ENCODE results near the gene ANKIB1.
"Not testable (repeated sequence)": the region's sequence is repeated elsewhere in the genome, so short reads cannot be mapped to it uniquely, and the experiment has no call there.

The ANKIB1 gene

GRCh38 chr7:92245487-92246359 is at the start of gene ANKIB1, which contains the start of gene KRIT1:
TSS of gene ANKIB1 (plus strand) at chr7:92245974. CDS start at chr7:92294979, 49,005 bp downstream.
TSS of gene KRIT1 (minus strand) at chr7:92245914. CDS start at chr7:92242135, 3,779 bp downstream.
- peak; percentile 75 to 81 (median 76) for DNase-seq (ENCODE audit: low read depth in 2 of 3, low spot score in 1 of 3)

GRCh38 chr7:92200791-92201190 is 45.0 kb upstream of the ANKIB1 start:
- DNase-seq (ENCODE audit: low read depth in 2 of 3, low spot score in 1 of 3), result no peak

GRCh38 chr7:92205987-92206386 is 39.8 kb upstream of the ANKIB1 start:
- no peak for DNase-seq (ENCODE audit: low read depth in 2 of 3, low spot score in 1 of 3)

GRCh38 chr7:92206672-92207071 is 39.1 kb upstream of the ANKIB1 start:
- DNase-seq (ENCODE audit: low read depth in 2 of 3, low spot score in 1 of 3), result no peak

- DNase-seq (ENCODE audit: low read depth in 2 of 3, low spot score in 1 of 3), result no peak
Measured at GRCh38 chr7:92221766-92222165, 24.0 kb upstream of the ANKIB1 start.

- no peak for DNase-seq (ENCODE audit: low read depth in 2 of 3, low spot score in 1 of 3)
Measured at GRCh38 chr7:92226981-92227380, 18.8 kb upstream of the ANKIB1 start.

GRCh38 chr7:92228100-92228499 is 17.7 kb upstream of the ANKIB1 start:
- no peak for DNase-seq (ENCODE audit: low read depth in 2 of 3, low spot score in 1 of 3)

GRCh38 chr7:92228742-92229141 is 17.0 kb upstream of the ANKIB1 start:
- DNase-seq (ENCODE audit: low read depth in 2 of 3, low spot score in 1 of 3), result no peak

GRCh38 chr7:92230547-92230946 is 15.2 kb upstream of the ANKIB1 start:
- DNase-seq (ENCODE audit: low read depth in 2 of 3, low spot score in 1 of 3), result no peak

GRCh38 chr7:92242972-92243371 is 2.8 kb upstream of the ANKIB1 start:
- no peak for DNase-seq (ENCODE audit: low read depth in 2 of 3, low spot score in 1 of 3)

- DNase-seq (ENCODE audit: low read depth in 2 of 3, low spot score in 1 of 3), result peak in 1 of 3 donors; percentile 0
Measured at GRCh38 chr7:92244808-92245486, 827 bp upstream of the ANKIB1 start.

- DNase-seq (ENCODE audit: low read depth in 2 of 3, low spot score in 1 of 3), result peak in 1 of 3 donors; percentile 14
Measured at GRCh38 chr7:92246360-92247101, 757 bp downstream of the ANKIB1 start.

- no peak for DNase-seq (ENCODE audit: low read depth in 2 of 3, low spot score in 1 of 3)
Measured at GRCh38 chr7:92250603-92251002, 4.8 kb downstream of the ANKIB1 start.

GRCh38 chr7:92251181-92251580 is 5.4 kb downstream of the ANKIB1 start:
- no peak for DNase-seq (ENCODE audit: low read depth in 2 of 3, low spot score in 1 of 3)

- DNase-seq (ENCODE audit: low read depth in 2 of 3, low spot score in 1 of 3), result no peak
Measured at GRCh38 chr7:92253251-92253650, 7.5 kb downstream of the ANKIB1 start.

GRCh38 chr7:92254800-92255199 is 9.0 kb downstream of the ANKIB1 start:
- DNase-seq (ENCODE audit: low read depth in 2 of 3, low spot score in 1 of 3), result not testable (repeated sequence)

GRCh38 chr7:92255308-92255707 is 9.5 kb downstream of the ANKIB1 start:
- no peak for DNase-seq (ENCODE audit: low read depth in 2 of 3, low spot score in 1 of 3)

GRCh38 chr7:92259062-92259461 is 13.3 kb downstream of the ANKIB1 start:
- DNase-seq (ENCODE audit: low read depth in 2 of 3, low spot score in 1 of 3), result no peak

- DNase-seq (ENCODE audit: low read depth in 2 of 3, low spot score in 1 of 3), result no peak
Measured at GRCh38 chr7:92259610-92260247, 14.0 kb downstream of the ANKIB1 start.

- DNase-seq (ENCODE audit: low read depth in 2 of 3, low spot score in 1 of 3), result no peak
Measured at GRCh38 chr7:92260248-92260781, 14.5 kb downstream of the ANKIB1 start.

Measured in stimulated activated CD4-positive, alpha-beta T cell treated with anti-CD3 and anti-CD28 coated beads, Interleukin-12 subunit alpha, Interleukin-12 subunit beta, amount 100 ng/mL, for 48 hours (primary cell).